Stimulated activated CD4-positive, alpha-beta T cell treated with anti-CD3 and anti-CD28 coated beads, Interleukin-2, amount 100 ng/mL, for 48 hours (primary cell): ENCODE results near the gene GALM.
"Not testable (repeated sequence)": the region's sequence is repeated elsewhere in the genome, so short reads cannot be mapped to it uniquely, and the experiment has no call there.

Experiments
- DNase-seq, 2 donors: peaks; one replicate each; pipeline ENCODE4 v3.0.0-alpha.2; 2020

GALM gene

DNA sequence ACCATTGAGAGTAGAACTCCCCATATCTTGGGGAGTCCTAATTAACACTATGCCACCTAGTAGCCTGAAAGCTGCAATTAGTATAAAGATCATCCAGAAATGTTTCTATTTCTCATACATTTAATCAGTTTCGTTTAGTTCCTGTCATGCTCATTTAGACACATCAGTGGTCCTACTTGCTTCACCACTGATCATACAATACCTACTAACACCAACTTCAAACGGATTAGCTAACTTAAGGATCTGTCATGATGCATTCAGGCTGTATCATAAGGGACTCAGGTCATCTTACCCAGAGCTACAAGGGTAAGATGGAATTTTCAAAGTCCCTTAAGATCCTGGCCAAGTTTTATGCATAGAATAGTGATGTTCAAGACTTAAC, 78.5 kb downstream of the GALM start:
- DNase-seq = no peak

DNA sequence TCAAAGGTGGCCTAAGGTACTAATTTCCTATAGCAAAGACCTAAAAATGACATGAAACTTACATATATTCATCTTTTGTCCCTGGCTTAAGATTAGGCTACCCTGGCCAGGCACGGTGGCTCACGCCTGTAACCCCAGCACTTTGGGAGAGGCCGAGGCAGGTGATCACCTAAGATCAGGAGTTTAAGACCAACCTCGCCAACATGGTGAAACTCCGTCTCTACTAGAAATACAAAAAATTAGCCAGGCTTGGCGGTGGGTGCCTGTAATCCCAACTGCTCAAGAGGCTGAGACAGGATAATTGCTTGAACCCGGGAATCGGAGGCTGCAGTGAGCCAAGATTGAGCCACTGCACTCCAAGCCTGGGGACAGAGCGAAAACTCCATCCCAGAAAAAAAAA, 79.4 kb downstream of the GALM start:
- no peak for DNase-seq

DNA sequence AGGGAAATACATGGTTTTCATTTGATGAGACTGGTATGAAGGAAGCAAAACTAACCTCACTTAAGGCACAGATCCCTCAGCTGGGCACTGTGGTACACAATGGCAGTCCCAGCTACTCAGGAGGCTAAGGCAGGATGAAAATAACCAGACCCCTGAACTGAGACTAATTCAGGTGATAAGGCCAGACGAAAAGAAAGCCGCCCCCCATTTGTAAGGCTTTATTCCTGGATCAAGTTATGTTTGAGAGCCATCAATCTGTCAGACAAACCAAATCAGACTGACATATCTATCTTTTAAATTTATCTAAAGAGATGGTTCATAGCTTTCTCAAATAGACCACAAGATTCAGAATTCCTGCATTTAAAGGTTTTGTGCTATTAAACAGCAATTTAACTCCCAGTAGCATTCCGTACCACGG, 81.1 kb downstream of the GALM start:
- DNase-seq = no peak

DNA sequence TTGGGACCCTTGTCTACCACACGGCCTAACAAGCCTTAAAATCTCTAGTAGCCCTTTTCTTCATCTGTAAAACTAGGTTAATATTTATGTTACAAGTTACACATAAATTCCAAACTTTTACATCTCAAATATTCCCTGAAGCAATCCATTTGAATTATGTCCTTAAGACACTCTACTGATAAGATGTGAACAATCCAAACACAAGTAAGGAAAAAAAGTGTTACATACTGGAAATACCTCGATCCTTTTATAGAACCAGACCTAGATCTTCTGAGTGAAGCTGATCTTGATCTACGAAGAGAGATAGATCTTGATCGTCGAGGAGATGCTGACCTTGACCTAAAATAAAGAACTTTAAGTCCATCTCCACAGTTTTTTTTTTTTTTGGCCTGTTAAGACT, 81.9 kb downstream of the GALM start:
- DNase-seq = no peak

DNA sequence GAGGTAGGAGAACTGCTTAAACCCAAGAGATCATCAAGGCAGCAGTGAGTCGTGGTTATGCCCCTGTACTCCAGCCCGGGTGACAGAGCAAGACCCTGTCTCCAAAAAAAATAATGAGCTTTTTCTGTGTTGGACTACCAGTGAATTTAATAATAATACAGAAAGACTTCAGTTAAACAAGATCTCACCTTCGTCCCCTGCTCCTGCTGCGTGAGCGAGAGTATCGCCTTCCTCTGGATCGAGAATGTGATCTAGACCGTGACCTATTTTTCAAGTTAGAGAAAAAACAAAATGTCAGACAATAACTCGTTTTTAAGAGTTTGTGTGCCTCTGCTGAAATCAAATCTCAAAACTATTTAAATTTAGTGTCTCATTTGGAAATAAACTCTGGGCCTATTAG, 82.5 kb downstream of the GALM start:
- DNase-seq = no peak

DNA sequence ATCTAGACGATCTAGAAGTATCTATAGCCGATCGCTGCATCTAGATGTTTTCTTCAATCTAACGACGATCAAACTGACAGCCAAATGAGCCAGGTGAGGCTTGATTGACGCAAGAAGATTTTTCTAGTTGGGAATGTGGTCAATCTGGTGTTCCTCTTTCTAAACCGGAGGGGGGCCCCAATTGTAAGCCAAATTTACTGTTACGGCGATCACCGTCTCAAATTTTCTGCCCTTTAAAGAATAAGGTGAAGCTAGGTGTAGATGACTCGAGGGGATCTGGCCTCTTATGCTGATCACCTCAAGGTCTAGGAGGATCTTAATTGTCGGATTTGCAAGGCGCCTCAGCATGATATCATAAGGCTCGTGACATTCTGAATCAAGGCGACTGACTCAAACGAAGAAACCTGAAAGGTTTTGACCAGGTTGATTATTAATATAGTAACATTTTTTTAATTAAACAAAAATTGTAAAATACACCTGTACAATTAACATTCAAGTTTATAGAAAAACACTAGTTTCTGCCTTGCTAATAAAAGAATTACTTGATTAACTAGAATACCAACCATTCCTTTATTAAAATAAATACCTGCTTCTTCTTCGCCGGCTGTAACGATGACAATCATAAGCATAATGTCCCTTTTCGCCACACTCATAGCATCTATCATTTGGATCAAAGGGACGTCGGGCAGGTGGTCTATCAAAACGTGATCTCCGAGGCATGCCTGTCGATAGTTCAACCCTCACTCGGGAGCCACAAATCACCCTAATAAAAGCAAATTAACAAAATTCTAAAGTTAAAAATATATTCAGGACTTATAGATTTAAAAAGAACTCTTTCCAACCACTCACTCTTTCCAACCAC, 83.3 kb downstream of the GALM start:
- DNase-seq = no peak

DNA sequence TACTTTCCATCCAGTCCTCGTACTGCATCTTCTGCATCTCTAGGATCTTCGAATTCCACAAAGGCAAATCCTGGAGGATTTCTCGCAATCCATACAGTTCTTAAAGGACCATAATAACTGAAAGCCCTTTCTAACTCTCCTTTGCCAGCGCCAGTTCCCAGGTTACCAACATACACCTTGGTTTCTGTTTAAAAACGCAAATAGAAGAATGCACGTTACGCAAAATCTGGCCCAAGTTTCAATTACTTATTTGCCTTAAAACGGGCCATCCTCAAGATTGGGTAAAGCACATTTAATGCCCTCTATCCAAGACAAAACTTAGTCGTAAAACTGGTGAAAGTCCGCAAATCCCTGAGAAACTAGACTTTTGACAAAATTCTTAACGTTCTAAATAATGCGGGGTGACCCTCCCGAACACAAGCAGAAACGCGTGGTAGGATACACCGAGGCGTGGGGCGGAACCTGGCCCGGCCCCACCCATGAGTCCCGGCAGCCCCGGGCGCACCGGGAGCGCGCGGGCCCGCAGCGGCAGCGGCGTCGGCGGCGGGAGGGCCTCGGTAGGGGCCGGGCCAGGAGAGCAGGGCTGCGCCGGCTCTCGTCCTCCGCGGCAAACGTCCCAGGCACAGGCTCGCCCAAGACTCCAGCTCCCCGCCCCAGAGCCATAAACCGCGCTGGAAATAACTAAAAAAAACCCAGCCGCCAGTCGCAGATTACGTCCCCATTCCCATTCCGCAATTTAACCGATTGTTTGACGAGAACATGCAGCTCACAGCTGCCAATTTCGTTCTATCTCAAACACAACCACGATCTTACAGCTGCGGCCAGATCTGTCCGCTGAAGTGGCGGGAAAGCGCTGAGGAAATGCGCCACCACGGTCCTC, 84.3 kb downstream of the GALM start:
- DNase-seq = peak; percentile 35 to 43

DNA sequence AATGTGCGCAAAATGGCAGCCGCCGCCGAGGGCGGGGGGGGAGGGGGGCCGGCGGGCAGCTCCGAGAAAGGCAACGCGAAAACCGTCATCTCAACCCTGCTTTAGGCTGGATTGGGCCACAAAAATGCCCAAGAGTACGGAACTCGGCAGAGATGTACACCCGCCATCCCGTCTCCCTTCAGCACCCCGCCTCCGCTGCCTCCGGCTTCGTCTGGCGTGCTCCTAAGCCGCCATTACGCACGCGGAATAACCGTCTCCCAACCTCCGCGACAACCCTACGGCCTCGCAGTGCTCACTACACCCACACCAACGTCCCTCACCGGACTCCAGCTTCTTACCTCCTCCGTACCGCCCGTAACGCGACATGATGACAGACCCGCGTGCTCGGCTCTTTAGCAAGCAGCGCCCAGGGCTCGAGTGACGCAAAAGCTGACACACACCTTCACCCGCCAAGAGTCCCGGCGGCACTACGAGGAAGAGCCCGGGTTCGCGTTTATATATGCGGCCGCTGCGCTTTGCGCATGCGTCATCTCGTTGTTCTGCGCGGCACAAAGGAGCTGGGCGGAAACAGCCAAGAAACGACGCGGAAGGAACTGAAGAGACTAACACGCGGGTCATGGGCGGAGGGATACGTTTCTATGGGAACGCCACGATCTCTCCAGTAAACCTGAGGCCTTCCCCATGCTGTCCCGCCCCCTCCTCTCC, 85.1 kb downstream of the GALM start, which contains the start of gene SRSF7:
Gene SRSF7 (minus strand): TSS at position 471 of the 705 bp plus-strand sequence. CDS start 105 bp downstream, at position 366.
- DNase-seq = peak; percentile 98 to 99

DNA sequence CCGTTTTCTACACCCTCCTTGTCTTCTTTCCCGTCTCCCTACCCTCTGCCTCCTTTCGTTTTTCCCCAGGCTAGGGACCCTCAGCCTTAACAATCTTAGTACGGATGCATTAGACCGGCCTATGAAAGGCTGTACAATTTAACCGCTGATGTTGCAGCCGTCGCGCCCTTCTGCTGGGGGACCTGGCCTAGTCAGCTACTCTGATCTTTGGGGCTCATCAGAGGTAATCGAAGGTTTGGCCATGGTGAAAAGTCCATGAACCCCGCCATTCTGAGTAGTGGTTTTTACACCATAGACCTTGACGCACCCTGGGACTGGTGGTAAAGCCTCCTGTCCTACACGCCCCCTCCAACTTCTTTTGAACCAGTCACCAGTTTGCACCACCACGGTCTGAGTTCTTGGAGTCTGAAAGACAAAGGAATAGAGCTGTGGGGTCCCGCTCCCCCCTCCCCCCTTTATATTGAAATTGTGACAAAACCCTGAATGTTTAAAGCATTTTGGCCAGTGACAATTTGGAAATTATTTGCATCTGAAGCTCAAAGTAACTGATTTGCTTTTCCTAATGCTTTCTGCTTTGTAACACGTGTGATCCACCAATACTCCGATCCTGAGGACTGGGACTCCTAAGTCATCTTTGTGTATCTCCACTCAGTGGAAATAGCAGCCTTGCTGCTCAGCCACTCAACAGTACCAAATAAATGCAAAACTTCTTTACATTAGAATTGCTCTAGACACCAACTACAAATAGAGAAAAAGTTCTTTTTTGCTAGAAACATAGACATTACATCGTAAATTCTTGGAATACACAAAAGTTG, 85.9 kb downstream of the GALM start:
- no peak for DNase-seq

DNA sequence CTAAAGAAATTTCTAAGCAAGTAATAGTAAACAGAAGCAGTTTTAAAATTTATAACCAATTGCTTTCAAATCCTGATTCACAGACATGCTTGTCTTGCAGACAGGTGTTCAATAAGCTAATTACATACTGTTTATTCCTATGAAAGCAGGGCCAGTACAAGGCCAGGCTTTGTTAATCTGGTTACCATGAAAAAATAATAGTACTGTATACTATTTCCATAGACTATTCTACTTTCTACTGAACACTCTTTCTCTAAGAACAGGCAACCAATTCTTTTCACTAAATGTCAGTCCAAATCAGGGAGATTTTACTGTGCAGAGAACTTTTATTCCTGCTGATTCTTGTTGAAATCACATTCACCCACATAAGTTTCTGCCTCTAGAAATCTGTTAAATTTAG, 88.1 kb downstream of the GALM start:
- DNase-seq = no peak

DNA sequence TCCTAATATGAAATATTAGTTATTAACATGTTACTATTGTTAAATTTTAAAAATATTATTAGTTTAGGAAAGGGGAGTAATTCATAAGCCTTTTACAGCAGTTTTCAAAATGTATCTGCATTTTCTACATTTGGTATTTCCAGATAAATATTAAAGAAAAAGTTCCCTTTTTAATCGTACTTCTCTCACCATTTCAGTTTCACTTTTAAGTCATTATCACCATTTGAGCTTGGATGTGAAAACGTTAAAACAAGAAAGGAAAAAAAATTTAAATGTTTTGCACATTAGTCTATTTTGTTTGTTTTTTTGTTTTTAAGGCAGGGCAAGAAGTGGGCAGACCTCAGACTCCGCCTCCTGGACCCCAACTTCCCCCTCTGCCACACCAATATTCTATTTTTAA, 88.6 kb downstream of the GALM start:
- DNase-seq = no peak

DNA sequence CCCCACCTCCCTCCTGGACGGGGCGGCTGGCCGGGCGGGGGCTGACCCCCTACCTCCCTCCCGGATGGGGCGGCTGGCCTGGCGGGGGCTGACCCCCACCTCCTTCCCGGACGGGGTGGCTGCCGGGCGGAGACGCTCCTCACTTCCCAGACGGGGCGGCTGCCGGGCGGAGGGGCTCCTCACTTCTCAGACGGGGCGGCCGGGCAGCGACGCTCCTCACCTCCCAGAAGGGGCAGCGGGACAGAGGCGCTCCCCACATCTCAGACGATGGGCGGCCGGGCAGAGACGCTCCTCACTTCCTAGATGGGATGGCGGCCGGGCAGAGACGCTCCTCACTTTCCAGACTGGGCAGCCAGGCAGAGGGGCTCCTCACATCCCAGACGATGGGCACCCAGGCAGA, 90.0 kb downstream of the GALM start:
- not testable (repeated sequence) for DNase-seq

DNA sequence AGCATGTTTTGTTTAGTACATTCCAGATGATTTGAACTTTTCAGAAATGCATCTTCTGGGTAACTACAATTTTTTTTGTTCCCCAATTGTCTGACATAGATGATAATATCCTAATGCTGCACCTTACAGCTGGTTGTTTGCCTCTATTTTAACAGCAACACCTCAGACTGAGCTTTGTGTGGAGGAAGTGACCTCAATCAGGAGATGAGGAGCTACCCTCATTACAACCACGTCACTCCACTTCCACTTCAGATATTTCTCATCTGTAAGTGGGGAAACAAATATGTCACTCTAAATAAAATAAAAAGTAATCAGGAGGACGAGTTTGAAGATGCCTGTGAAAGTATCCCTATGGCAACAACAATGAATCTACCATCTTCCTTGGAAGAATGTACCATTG, 97.3 kb downstream of the GALM start:
- DNase-seq = no peak

DNA sequence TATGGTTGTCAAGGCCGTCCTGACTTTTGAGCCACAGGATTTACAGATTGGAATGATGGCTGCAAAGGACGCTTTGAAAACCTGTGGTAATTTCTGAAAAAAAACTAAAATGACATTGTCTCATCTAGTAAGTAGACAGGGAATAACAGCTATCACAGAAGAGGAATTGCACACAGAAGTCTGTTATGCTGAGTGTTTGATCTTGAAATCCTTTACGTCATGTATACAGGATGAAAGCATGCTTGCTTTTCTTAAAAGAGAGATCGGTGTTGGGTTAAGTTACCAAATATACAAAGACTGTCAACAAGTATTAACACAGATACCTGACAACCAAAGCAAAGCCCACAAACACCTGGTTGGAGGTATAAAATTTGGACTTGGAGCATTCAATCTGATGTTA, 97.8 kb downstream of the GALM start:
- DNase-seq = no peak

DNA sequence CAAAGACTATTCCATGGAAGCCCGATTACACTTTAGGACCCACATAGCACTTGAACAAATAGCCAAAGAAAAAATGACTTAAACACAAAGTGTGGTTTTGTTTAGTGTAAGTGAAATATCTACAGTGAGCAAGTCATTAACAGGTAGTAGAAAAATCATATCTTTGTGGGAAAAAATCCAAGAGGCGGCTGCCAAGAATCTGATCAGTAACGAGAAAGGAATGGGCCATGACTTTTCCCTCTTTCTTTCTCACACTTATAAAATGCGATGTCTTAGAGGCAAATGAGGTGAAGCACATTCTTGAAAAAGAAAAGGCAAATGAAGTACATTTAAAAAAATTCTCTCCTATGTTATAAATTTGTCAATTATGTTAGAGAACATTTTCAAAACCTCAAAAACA, 99.2 kb downstream of the GALM start:
- DNase-seq = no peak

DNA sequence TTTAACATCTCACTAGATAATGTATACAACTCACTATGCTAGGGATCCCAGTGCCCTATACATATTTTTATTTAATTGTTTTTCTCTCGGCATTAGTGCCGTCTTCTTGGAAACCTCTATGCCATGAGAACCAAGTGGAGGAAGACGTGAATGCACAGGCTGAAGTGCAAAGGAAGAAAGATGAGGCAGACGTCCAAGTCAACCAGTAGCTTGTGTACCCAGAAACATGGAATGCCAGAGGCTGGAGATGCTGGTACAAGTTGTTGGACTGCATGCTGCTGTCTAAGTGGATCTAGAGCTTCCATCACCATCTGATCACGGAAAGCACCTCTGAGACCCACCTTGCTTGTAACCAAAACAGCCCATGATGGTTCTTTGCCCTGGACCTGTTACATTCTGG, 99.6 kb downstream of the GALM start:
- no peak for DNase-seq

DNA sequence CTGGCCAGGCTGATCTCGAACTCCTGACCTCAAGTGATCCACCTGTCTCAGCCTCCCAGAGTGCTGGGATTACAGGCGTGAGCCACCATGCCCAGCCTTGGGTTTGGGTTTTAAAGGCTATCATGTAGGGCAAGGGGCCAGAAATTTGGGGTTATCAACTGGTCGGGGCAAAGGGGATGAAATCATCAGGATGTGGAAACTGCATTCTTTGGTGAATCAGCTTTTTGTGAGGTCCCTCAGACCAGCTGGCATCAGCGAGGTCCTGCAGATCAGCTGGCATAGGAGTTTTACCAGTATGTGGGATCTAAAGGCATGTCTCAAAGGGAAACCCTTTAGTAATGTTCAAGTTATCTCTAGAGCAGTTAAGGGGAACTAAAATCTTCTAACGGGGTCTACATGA, 105.7 kb downstream of the GALM start:
- no peak for DNase-seq

DNA sequence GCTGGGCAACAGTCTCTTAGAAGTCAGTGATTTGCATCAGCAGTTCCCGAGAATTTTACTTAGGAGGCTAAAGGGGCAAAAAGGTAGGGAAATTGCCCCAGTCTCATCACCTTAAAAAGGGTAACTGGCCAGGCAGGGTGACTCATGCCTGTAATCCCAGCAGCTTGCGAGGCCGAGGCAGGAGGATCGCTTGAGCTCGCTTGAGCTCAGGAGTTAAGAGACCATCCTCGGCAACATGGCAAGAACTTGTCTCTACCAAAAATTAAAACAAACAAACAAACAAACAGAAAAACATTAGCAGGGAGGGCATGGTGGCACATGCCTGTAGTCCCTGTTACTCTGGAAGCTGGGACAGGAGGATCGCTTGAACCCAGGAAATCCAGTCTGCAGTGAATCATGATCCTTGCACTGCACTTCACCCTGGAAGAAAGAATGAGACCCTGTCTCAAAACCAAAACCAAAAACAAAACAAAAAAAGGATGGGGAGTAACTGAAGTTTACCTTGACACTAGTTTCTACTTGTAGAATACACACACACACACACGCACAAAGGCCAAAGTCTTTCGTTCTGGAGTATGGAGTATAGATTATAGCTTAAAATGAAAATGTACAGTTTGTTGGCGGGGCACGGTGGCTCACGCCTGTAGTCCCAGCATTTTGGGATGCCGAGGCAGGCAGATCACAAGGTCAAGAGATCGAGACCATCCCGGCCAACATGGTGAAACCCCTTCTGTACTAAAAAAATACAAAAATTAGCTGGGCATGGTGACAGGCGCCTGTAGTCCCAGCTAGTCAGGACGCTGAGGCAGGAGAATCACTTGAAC, 109.4 kb downstream of the GALM start:
- DNase-seq = no peak

DNA sequence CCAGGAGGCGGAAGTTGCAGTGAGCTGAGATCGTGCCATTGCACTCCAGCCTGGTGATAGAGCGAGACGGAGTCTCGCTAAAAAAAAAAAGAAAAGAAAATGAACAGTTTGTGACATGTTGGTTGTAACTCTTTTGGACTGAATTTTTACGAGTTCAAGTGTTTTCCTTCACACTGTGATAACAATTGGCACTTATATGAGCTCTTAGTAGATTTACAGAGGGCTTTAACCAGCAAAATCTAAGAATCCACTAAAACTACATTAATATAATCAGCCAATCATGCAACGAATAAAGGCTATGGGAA, 110.0 kb downstream of the GALM start:
- no peak for DNase-seq

DNA sequence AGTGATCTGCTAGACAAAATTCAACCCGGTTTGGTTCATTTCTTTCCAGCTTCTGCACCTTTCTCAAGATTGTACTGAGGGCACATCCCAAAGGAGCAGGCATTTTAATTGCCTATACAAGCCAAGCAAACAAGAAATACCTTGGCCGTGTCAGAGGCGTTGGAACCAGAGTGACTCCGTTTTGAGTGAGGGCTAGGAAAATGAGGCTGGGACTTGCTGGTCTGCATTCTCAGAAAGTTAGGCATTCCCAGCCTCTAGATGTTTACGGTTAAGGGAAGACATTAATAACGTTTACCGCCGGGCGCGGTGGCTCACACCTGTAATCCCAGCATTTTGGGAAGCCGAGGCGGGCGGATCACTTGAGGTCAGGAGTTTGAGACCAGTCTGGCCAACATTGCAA, 110.6 kb downstream of the GALM start:
- no peak for DNase-seq

DNA sequence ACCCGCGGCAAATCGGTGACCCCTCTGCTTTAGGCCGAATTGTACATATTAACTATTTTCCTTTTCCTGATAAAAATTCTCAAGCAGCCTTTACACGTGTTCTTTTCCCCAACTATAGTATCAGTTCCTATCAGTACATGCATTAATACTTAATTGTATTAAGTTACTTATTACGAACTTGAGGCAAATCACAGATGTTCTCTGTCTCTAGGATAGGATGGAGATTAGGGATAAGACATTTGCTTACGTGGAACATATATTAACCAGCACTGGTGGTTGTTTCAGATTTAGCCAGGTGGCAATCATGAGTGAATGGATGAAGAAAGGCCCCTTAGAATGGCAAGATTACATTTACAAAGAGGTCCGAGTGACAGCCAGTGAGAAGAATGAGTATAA, 112.8 kb downstream of the GALM start:
- no peak for DNase-seq

DNA sequence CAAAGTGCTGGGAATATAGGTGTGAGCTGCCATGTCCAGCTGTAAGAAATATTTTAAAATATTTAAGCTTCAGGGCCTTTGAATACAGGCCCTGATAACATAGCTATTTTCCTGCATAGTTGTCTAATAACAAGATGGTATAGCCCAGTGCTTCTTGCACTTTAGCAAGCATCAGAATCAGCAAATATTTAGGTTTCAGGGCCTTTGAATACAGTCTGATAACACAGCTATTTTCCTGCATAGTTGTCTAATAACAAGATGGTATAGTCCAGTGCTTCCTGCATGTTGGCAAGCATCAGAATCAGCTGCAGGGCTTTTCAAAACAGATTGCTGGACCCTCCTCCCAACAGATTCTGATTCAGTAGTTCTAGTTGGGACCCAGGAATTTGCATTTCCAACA, 117.7 kb downstream of the GALM start:
- no peak for DNase-seq
